Psoas muscle (tissue), 8 donors: ENCODE measurements around the gene C1QTNF8. TPM values are rescaled to one million over a fixed set of nuclear protein-coding genes. Genes with fewer than 3 reads are reported as not detected.

Source experiments
- ATAC-seq, 4 donors: fragments of 200-7000 bp; cut with Tn5 transposase; one replicate each; pipeline ENCODE4 v1.9.1; 2020; ENCODE audit warnings: moderate library complexity in 3 of 4, mild to moderate bottlenecking in 2 of 4
- DNase-seq, 2 donors: peaks; one replicate each; pipeline ENCODE4 v3.0.0-alpha.2; 2020
- H3K27ac ChIP-seq: fragments of 200-600 bp; one replicate; pipeline ENCODE4 v1.8.0; 2022
- H3K27me3 ChIP-seq, 3 donors: fragments of 200-600 bp in 1 of 3; one replicate each; pipeline versions ENCODE4 v1.6.1 to v1.8.0; 2013 to 2022; ENCODE audit warnings: low read length in 2 of 3, mild to moderate bottlenecking in 2 of 3, moderate library complexity in 1 of 3; ENCODE audit not compliant: insufficient read depth in 3 of 3
- H3K36me3 ChIP-seq, 2 donors: fragments of 200-600 bp in 1 of 2; one replicate each; pipeline versions ENCODE4 v1.6.1 to v1.8.0; 2013 to 2022; ENCODE audit warnings: low read depth in 1 of 2, mild to moderate bottlenecking in 1 of 2, moderate library complexity in 1 of 2; ENCODE audit not compliant: insufficient read depth in 1 of 2
- H3K4me1 ChIP-seq: fragments of 200-600 bp; one replicate; pipeline ENCODE4 v1.8.0; 2022
- H3K4me3 ChIP-seq: fragments of 200-600 bp; one replicate; pipeline ENCODE4 v1.8.0; 2022; ENCODE audit warnings: mild to moderate bottlenecking
- H3K9me3 ChIP-seq: fragments of 200-600 bp; one replicate; pipeline ENCODE4 v1.8.0; 2022
- WGBS, 3 donors: extraction: QIAGEN DNeasy Blood & Tissue Kit; methylation state at CpG; one replicate each; pipeline versions ENCODE4 v1.1.6 to v1.1.7; 2013; 5-methylcytosine and 5-hydroxymethylcytosine counted together
- intact Hi-C, 2 donors: fragments of 100-400 bp; cut with DNase I; formaldehyde crosslinking; loops; one replicate each; pipeline versions ENCODE4 v1.11.0 to v1.14.2; 2022
- polyA plus RNA-seq, 3 donors: library from polyadenylated mRNA; stranded (reverse); fragments of 200-250 nt; gene quantifications; one replicate each; pipeline ENCODE4 v1.2.3, GENCODE V29; 2013
- total RNA-seq, 4 donors: library from RNA; stranded (reverse); fragmentation: NEBNext Ultra II Directional in 2 of 4; extraction: Animal tissue kit (Norgen Biotek cat#: 25700) in 2 of 4; gene quantifications; one replicate each; pipeline versions ENCODE4 v1.2.1 to v1.2.4, GENCODE V29; 2021 to 2023
- TF ChIP-seq, protein P1 (sequence below): fragments of 200-600 bp; IDR thresholded peaks from one replicate; pipeline ENCODE4 v1.8.0; 2022; ENCODE audit warnings: antibody characterized with exemption
- donor health status: healthy with polysubstance abuse.
- donor health status: DM: no; HTN: no; CAD: no; lungs with moderate emphysema.
- donor health status: Bipolar disorder and iron deficiency.
- donor health status: healthy.
- donor health status: DM: yes; HTN: yes; CAD: no.
- donor health status: DM: no; HTN: no; CAD: no.
- donor health status: DM: no; HTN: no; CAD: no.
- donor health status: DM: yes; HTN: yes; CAD: no.

C1QTNF8 gene
- total and polyA plus RNA-seq, 7 donors: not detected

GRCh38 chr16:1056196-1056595, 39.8 kb downstream of the C1QTNF8 start:
- Histone ChIP-seq H3K36me3 (no peaks in the 10 kb centered on the region), H3K27me3 (peaks cover 0 to 64% (median 14%) of the 10 kb centered on the region in 3 donors), H3K9me3 (no peaks in the 10 kb centered on the region), H3K4me3 (no peak overlapping the region), H3K4me1 (no peaks in the 10 kb centered on the region), H3K27ac (no peak overlapping the region)
- ATAC-seq (no peak), DNase-seq (no peak)
- intact Hi-C loops: loop anchor here (1.0 to 10.0 kb wide), 5 partner anchors 46 to 345 kb away; no protein-coding TSS in a partner anchor
- WGBS, 3 donors: 67 to 73% (median 67%) methylated on average over 8 of the region's 8 CpGs
- TF ChIP-seq, protein P1, sequence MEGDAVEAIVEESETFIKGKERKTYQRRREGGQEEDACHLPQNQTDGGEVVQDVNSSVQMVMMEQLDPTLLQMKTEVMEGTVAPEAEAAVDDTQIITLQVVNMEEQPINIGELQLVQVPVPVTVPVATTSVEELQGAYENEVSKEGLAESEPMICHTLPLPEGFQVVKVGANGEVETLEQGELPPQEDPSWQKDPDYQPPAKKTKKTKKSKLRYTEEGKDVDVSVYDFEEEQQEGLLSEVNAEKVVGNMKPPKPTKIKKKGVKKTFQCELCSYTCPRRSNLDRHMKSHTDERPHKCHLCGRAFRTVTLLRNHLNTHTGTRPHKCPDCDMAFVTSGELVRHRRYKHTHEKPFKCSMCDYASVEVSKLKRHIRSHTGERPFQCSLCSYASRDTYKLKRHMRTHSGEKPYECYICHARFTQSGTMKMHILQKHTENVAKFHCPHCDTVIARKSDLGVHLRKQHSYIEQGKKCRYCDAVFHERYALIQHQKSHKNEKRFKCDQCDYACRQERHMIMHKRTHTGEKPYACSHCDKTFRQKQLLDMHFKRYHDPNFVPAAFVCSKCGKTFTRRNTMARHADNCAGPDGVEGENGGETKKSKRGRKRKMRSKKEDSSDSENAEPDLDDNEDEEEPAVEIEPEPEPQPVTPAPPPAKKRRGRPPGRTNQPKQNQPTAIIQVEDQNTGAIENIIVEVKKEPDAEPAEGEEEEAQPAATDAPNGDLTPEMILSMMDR: no peak

DNA sequence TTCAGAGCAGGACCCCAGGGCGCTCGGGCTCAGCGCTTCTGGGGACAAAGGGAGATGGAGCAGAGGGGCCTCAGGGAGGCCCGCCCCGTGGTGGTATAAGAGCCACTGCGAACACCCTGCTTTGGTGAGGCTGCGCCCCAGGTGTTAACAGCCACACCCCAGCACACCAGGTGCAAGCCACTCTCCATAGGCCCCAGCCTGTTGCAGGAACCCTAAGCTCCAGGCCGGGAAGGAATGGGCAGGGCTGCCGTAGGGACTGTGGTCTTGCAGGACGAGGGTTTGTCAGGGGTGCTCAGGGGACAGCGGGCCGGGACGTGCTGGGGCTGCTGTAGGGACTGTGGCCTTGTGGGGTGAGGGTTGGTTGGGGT, 40.5 kb downstream of the C1QTNF8 start:
- ATAC-seq: no peak
- Histone ChIP-seq H3K36me3 (no peaks in the 10 kb centered on the region), H3K9me3 (no peaks in the 10 kb centered on the region), H3K27me3 (peaks cover 0 to 71% (median 12%) of the 10 kb centered on the region in 3 donors), H3K27ac (no peak overlapping the region), H3K4me3 (no peak overlapping the region), H3K4me1 (no peaks in the 10 kb centered on the region)
- TF ChIP-seq, protein P1: no peak
- DNase-seq: no peak
- intact Hi-C loops: loop anchor here (1.0 to 10.0 kb wide), 4 partner anchors 137 to 343 kb away; no protein-coding TSS in a partner anchor
- 69 to 86% (median 79%) methylated on average over 13 of the region's 13 CpGs for WGBS, 3 donors

GRCh38 chr16:1054660-1055556, 41.1 kb downstream of the C1QTNF8 start:
- no peaks in the 10 kb centered on the region for H3K4me1 ChIP-seq
- no peaks in the 10 kb centered on the region for H3K36me3 ChIP-seq
- ATAC-seq: peak; percentile 69 to 83 (median 82)
- H3K4me3 ChIP-seq: no peak overlapping the region
- DNase-seq: peak; percentile 66 to 79
- no peak overlapping the region for H3K27ac ChIP-seq
- 8 to 14% (median 10%) methylated on average over 30 to 34 of the region's 34 CpGs for WGBS, 3 donors
- no peaks in the 10 kb centered on the region for H3K9me3 ChIP-seq
- TF ChIP-seq, protein P1: peak; percentile 67
- intact Hi-C loops: loop anchor here (1.0 to 10.0 kb wide), 4 partner anchors 137 to 343 kb away; no protein-coding TSS in a partner anchor
- peaks cover 0 to 75% (median 12%) of the 10 kb centered on the region in 3 donors for H3K27me3 ChIP-seq

GRCh38 chr16:1053700-1054368, 42.2 kb downstream of the C1QTNF8 start:
- no peaks in the 10 kb centered on the region for H3K9me3 ChIP-seq
- DNase-seq (no peak), ATAC-seq (no peak)
- no peak overlapping the region for H3K4me3 ChIP-seq
- intact Hi-C loops: loop anchor here in 1 of 2 donors (10.0 kb wide), 1 partner anchor 239 kb away; no protein-coding TSS in a partner anchor
- TF ChIP-seq, protein P1: no peak
- no peak overlapping the region for H3K27ac ChIP-seq
- peaks cover 0 to 74% (median 16%) of the 10 kb centered on the region in 3 donors for H3K27me3 ChIP-seq
- H3K4me1 ChIP-seq: no peaks in the 10 kb centered on the region
- WGBS, 3 donors: 33 to 46% (median 37%) methylated on average over 12 to 21 of the region's 21 CpGs
- H3K36me3 ChIP-seq: no peaks in the 10 kb centered on the region
